Measurements from ENCODE around the gene ACVRL1. TPM values are rescaled to one million over a fixed set of nuclear protein-coding genes. Genes with fewer than 3 reads are reported as not detected.

The ACVRL1 gene
- total and polyA plus RNA-seq, 2 donors (not counting 1 experiment from before 2014, with no cell fraction given), result not detected

GRCh38 chr12:51971679-51972421, 64.5 kb downstream of the ACVRL1 start:
- WGBS (ENCODE audit: insufficient coverage), result no CpG with 5 or more reads among the region's 4 CpGs
- TF ChIP-seq EZH2 (IDR thresholded peaks at IDR 0.05; ENCODE audit: borderline replicate concordance, insufficient read depth, low read depth, low read length, poor library complexity, severe bottlenecking) (no peak), CTCF (IDR thresholded peaks at IDR 0.05) (no peak)
- no peaks in the 10 kb centered on the region for H3K27me3 ChIP-seq (replicated peaks in 1 of 4; ENCODE audit: control extremely low read depth in 1 of 4, control insufficient read depth in 3 of 4, insufficient read depth in 4 of 4, low read length in 3 of 4)
- POLR2A ChIA-PET, result no interaction called here
- H3K27ac Mint-ChIP-seq, result peak overlapping the region; percentile 4
- intact Hi-C loops (cut with micrococcal nuclease), result loop anchor here (1.0 to 5.0 kb wide), 3 partner anchors 8 to 95 kb away; no protein-coding TSS in a partner anchor
- H3K27ac ChIP-seq (ENCODE audit: low read length in 2 of 2), result peak overlapping the region in 1 of 2 donors; percentile 29
- peak; percentile 28 for ATAC-seq (ENCODE audit: low read depth)
- DNase-seq, result peak; percentile 50
- peak overlapping the region; percentile 65 for H3K4me2 ChIP-seq (replicated peaks; ENCODE audit: low read depth, low read length, poor library complexity, severe bottlenecking)
- H3K36me3 ChIP-seq (replicated peaks in 1 of 2; ENCODE audit: control extremely low read depth in 1 of 2, control insufficient read depth in 1 of 2, extremely low read depth in 1 of 2, insufficient read depth in 2 of 2, low read length in 1 of 2), result no peaks in the 10 kb centered on the region
- peaks cover 4% of the 10 kb centered on the region for H3K79me2 ChIP-seq (ENCODE audit: control insufficient read depth, insufficient read depth, low read length)
- H3K9me3 ChIP-seq (ENCODE audit: control extremely low read depth in 1 of 3, control insufficient read depth in 2 of 3, insufficient read depth in 1 of 3, low read length in 2 of 3), result no peaks in the 10 kb centered on the region
- H3K4me3 Mint-ChIP-seq, result peak overlapping the region; percentile 38
- no peaks in the 10 kb centered on the region for H4K20me1 ChIP-seq (ENCODE audit: control insufficient read depth, insufficient read depth, low read length, poor library complexity, severe bottlenecking)
- H3K4me1 ChIP-seq (ENCODE audit: control insufficient read depth in 2 of 2, insufficient read depth in 2 of 2, low read length in 2 of 2), result peaks cover 47 to 48% of the 10 kb centered on the region in 2 donors
- peak overlapping the region; percentile 8 for H2AFZ ChIP-seq (ENCODE audit: insufficient read depth, low read depth, low read length, poor library complexity, severe bottlenecking)
- peak overlapping the region in 1 of 5 experiments; percentile 0 for H3K4me3 ChIP-seq (ENCODE audit: control extremely low read depth in 1 of 5, extremely low read depth in 1 of 5, insufficient read depth in 1 of 5, low read depth in 2 of 5, low read length in 4 of 5)
- no peaks in the 10 kb centered on the region for H3K9me3 Mint-ChIP-seq (ENCODE audit: insufficient read depth)
- peak overlapping the region; percentile 5 for H3K9ac ChIP-seq (ENCODE audit: low read length)
- H3K4me1 Mint-ChIP-seq, result peaks cover 52% of the 10 kb centered on the region
- H3K27me3 Mint-ChIP-seq, result no peaks in the 10 kb centered on the region
- CTCF ChIA-PET, result interaction anchor here (0.7 to 2.4 kb wide), 10 partner anchors 9 to 212 kb away, joined by 3 to 13 read pairs (median 9); no protein-coding TSS in a partner anchor

- H3K4me3 Mint-ChIP-seq, result peak overlapping the region; percentile 42
- DNase-seq, result no peak
- no peaks in the 10 kb centered on the region for H3K9me3 Mint-ChIP-seq (ENCODE audit: insufficient read depth)
- intact Hi-C loops (cut with micrococcal nuclease), result loop anchor here (5.0 kb wide), 1 partner anchor 95 kb away; no protein-coding TSS in a partner anchor
- H3K4me1 Mint-ChIP-seq, result peaks cover 52% of the 10 kb centered on the region
- Histone ChIP-seq H3K36me3 (replicated peaks in 1 of 2; ENCODE audit: control extremely low read depth in 1 of 2, control insufficient read depth in 1 of 2, extremely low read depth in 1 of 2, insufficient read depth in 2 of 2, low read length in 1 of 2) (no peaks in the 10 kb centered on the region), H3K4me2 (replicated peaks; ENCODE audit: low read depth, low read length, poor library complexity, severe bottlenecking) (peak overlapping the region; percentile 65), H3K9me3 (ENCODE audit: control extremely low read depth in 1 of 3, control insufficient read depth in 2 of 3, insufficient read depth in 1 of 3, low read length in 2 of 3) (no peaks in the 10 kb centered on the region), H3K79me2 (ENCODE audit: control insufficient read depth, insufficient read depth, low read length) (peaks cover 4% of the 10 kb centered on the region), H4K20me1 (ENCODE audit: control insufficient read depth, insufficient read depth, low read length, poor library complexity, severe bottlenecking) (no peaks in the 10 kb centered on the region), H3K27ac (ENCODE audit: low read length in 2 of 2) (peak overlapping the region in 1 of 2 donors; percentile 29), H3K27me3 (replicated peaks in 1 of 4; ENCODE audit: control extremely low read depth in 1 of 4, control insufficient read depth in 3 of 4, insufficient read depth in 4 of 4, low read length in 3 of 4) (no peaks in the 10 kb centered on the region), H3K9ac (ENCODE audit: low read length) (peak overlapping the region; percentile 5), H3K4me1 (ENCODE audit: control insufficient read depth in 2 of 2, insufficient read depth in 2 of 2, low read length in 2 of 2) (peaks cover 47 to 48% of the 10 kb centered on the region in 2 donors), H3K4me3 (ENCODE audit: control extremely low read depth in 1 of 5, extremely low read depth in 1 of 5, insufficient read depth in 1 of 5, low read depth in 2 of 5, low read length in 4 of 5) (peak overlapping the region in 1 of 5 experiments; percentile 6), H2AFZ (ENCODE audit: insufficient read depth, low read depth, low read length, poor library complexity, severe bottlenecking) (peak overlapping the region; percentile 8)
- ChIA-PET POLR2A (no interaction called here), CTCF (interaction anchor here (0.7 to 2.4 kb wide), 6 partner anchors 8 to 119 kb away, joined by 3 to 13 read pairs (median 10); no protein-coding TSS in a partner anchor)
- no peak overlapping the region for H3K27ac Mint-ChIP-seq
- no peak for ATAC-seq (ENCODE audit: low read depth)
- H3K27me3 Mint-ChIP-seq, result no peaks in the 10 kb centered on the region
- WGBS (ENCODE audit: insufficient coverage), result no CpG with 5 or more reads among the region's 5 CpGs
- TF ChIP-seq EZH2 (IDR thresholded peaks at IDR 0.05; ENCODE audit: borderline replicate concordance, insufficient read depth, low read depth, low read length, poor library complexity, severe bottlenecking) (no peak), CTCF (IDR thresholded peaks at IDR 0.05) (no peak)
Measured at GRCh38 chr12:51972422-51972812, 65.1 kb downstream of the ACVRL1 start.

All from B cell (primary cell).